A673 (cell line): ENCODE measurements around the gene VAV3.

ENCODE experiments used
- CTCF ChIP-seq: fragments of 300-800, 200-600 bp; sonication (generic); conservative IDR thresholded peaks from 2 replicates; pipeline ENCODE4 v1.5.1; 2017; ENCODE audit warnings: low read depth, mild to moderate bottlenecking, antibody characterized with exemption, low read length, moderate library complexity, mixed read lengths
- EZH2 ChIP-seq: fragments of 200-600 bp; sonication (generic); IDR thresholded peaks from 2 replicates; pipeline ENCODE4 v1.6.1; 2017; ENCODE audit warnings: borderline replicate concordance, low read depth, mild to moderate bottlenecking, mixed read lengths, antibody characterized with exemption, low read length; ENCODE audit not compliant: poor library complexity, severe bottlenecking

DNA sequence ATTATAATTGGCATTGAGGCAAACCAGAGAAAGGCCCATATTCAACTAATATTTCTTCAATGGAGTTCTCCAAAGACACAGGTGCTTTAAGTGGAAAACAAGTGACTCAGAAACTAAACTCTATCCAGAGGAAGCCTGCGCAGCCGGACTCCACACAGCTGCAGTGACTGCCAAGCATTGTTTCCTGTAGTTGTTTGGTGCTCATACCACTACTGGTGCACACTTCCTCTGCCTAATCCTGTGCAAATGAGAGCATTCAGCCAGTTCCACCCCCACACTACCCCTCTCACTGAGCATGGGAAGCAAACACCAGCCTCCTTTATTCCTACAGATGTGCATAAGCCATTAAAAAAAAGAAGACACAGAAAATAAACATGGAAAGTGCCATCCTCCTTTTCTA is 102.9 kb downstream of the VAV3 start:
- TF ChIP-seq EZH2 = no peak
- no peak for TF ChIP-seq CTCF
